Sigmoid colon (tissue), 4 donors: Measurements from ENCODE around the gene MAST4.

Source experiments
- POLR2A ChIP-seq, 2 donors: fragments of 450-650 bp; IDR thresholded peaks; one replicate each; pipeline ENCODE4 v1.6.1; 2016; ENCODE audit warnings: antibody characterized with exemption in 2 of 2, mild to moderate bottlenecking in 2 of 2, moderate library complexity in 2 of 2
- POLR2AphosphoS5 ChIP-seq, 4 donors: sonication (generic); formaldehyde crosslinking; IDR thresholded peaks; one replicate each; pipeline ENCODE4 v1.6.1; 2017; ENCODE audit warnings: antibody characterized with exemption in 4 of 4
- TF ChIP-seq, protein P1 (sequence below), 4 experiments: fragments of 450-650 bp in 3 of 4; fragments of 200-600 bp in 1 of 4; IDR thresholded peaks; one replicate each; pipeline ENCODE4 v1.5.1; 2016 to 2019; ENCODE audit warnings: antibody characterized with exemption in 4 of 4, mild to moderate bottlenecking in 3 of 4, moderate library complexity in 2 of 4

DNA sequence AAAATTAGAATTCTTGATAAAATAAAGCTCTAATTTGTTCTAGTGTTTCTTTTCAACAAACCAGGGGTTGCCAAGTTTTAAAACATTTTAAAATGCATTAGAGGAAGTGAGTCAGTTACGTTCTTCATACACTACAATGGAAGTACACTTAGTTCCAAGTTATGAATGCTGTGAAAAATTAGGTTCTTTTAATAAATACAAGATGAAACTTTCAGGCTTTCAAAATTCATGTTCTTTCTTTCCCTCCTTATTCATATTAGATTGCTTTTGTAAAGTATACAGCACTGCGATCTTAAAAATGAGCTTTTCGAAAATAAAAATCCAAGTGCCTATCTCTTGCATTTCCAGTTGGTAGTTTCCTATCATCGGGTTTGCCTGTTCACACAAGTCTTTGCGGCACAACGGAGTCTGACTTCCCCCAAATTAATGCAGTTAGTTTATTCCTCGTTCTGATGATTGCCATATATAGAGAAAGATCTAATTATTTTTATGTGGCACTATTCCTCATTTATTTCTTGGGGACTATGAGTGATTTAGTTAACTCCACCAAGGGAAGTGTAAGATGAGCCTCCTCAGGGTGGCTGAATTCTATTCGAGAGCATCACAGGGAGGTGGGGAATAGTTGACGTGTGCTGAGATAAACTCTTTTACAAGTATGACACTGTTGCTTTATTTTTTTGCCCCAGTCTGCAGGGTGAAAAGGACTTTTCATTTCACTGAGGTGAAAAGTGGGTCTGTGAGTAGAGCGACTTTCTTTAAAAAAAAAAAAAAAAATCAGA, 362.2 kb downstream of the MAST4 start:
- TF ChIP-seq, protein P1, sequence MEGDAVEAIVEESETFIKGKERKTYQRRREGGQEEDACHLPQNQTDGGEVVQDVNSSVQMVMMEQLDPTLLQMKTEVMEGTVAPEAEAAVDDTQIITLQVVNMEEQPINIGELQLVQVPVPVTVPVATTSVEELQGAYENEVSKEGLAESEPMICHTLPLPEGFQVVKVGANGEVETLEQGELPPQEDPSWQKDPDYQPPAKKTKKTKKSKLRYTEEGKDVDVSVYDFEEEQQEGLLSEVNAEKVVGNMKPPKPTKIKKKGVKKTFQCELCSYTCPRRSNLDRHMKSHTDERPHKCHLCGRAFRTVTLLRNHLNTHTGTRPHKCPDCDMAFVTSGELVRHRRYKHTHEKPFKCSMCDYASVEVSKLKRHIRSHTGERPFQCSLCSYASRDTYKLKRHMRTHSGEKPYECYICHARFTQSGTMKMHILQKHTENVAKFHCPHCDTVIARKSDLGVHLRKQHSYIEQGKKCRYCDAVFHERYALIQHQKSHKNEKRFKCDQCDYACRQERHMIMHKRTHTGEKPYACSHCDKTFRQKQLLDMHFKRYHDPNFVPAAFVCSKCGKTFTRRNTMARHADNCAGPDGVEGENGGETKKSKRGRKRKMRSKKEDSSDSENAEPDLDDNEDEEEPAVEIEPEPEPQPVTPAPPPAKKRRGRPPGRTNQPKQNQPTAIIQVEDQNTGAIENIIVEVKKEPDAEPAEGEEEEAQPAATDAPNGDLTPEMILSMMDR (IDR thresholded peaks at IDR 0.05) = no peak
- TF ChIP-seq POLR2AphosphoS5 (IDR thresholded peaks at IDR 0.05) (peak in 1 of 4 donors; percentile 44), POLR2A (IDR thresholded peaks at IDR 0.05) (no peak)
